ENCODE data around the gene ROCK2. TPM values are rescaled to one million over a fixed set of nuclear protein-coding genes. Genes with fewer than 3 reads are reported as not detected.

Gene ROCK2
- total RNA-seq, 4 donors from 2014 or later, result 110 to 197 (median 155) TPM

DNA sequence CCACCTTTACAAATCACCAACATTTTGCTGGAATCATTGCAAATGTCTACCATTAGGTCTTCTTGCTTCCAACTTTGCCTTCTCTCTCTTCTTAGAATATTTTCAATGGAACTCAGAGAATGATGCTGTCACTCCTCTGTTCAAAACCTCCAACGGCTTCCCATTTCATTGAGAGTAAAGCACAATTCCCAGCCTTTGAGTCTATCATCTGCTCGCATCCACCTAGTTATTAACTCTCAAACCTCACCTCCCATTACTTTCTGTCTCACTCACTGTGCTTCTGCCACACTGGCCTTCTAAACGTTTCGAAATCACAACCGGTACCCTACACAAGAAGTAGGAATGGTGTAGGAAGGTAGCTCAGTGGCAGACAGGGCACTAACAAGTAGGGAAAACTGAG is 40.0 kb downstream of the ROCK2 start:
- TF ChIP-seq, protein P1, sequence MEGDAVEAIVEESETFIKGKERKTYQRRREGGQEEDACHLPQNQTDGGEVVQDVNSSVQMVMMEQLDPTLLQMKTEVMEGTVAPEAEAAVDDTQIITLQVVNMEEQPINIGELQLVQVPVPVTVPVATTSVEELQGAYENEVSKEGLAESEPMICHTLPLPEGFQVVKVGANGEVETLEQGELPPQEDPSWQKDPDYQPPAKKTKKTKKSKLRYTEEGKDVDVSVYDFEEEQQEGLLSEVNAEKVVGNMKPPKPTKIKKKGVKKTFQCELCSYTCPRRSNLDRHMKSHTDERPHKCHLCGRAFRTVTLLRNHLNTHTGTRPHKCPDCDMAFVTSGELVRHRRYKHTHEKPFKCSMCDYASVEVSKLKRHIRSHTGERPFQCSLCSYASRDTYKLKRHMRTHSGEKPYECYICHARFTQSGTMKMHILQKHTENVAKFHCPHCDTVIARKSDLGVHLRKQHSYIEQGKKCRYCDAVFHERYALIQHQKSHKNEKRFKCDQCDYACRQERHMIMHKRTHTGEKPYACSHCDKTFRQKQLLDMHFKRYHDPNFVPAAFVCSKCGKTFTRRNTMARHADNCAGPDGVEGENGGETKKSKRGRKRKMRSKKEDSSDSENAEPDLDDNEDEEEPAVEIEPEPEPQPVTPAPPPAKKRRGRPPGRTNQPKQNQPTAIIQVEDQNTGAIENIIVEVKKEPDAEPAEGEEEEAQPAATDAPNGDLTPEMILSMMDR (IDR thresholded peaks at IDR 0.05), result no peak
- no peak for ATAC-seq (ENCODE audit: low FRiP score)
- DNase-seq (ENCODE audit: low spot score), result no peak

DNA sequence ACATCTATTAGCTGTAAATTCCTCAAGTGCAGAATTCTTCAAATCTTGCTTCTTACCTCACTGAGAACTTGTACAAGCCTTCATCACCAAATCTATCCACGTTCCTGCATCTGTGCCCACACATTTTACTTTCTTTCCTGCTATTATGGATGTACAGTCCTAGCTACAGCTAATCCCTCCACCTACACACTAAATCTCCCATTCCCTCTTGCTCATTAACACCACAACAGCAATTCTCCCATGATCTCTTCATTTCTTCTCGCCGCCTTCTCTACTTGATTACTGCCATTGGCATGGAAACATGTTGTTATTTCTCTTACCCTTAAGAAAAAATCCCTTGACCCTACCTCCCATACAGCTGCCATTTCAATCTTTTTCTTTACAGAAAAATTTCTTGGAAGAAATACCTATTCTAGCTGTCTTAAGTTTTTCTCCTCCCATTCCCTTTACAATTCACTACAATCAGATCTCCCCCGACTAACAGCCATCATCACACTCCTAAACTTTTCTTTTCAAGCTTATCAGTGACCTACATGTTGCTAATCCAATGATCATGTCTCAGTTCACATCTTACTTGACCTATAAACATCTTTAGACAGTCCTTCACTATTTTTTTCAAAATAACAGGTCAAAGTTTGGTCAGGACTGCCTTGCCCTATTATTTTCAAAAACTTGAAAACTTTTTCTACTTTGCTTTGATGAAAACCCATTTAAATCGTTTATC is 41.0 kb downstream of the ROCK2 start:
- no peak for DNase-seq (ENCODE audit: low spot score)
- TF ChIP-seq, protein P1 (IDR thresholded peaks at IDR 0.05), result no peak
- ATAC-seq (ENCODE audit: low FRiP score), result no peak

DNA sequence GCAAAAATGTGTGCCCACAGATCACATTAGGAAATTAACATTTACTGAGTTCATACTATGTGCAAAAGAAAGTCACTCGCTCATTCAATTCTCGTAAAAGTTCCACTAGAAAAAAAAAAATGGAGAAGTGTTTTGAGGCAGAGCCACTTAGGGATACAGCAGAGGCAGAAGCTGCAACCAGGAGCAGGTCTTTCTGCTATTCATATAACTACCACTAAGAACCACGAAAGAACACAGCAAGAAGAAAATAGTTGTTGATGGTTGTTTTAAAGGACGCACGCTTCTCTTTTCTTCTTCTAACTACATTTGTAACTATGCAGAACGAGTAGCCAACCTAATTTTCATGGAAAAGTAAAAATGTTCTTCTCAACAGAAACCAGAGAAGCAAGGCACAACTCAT is 45.0 kb downstream of the ROCK2 start:
- TF ChIP-seq, protein P1 (IDR thresholded peaks at IDR 0.05), result no peak
- ATAC-seq (ENCODE audit: low FRiP score) (no peak), DNase-seq (ENCODE audit: low spot score) (no peak)

DNA sequence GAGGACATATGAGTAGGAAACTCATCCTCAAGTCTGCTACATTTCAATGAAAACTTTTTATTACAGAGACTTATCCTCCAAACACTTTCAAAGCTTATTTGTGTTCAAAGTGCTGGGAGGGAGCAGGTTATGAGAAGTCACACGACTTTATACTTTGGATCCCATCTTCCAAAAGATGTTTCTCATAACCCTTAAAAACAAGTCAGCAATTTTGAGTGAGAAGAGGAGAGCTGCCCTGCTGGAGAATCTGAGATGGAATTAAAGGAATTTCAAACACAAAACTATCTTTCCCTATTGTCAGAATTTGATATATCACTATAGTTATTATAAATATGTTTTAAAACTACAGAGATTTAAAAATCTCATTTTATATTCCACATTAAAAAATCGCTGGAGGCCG is 45.8 kb downstream of the ROCK2 start:
- ATAC-seq (ENCODE audit: low FRiP score) (no peak), DNase-seq (ENCODE audit: low spot score) (no peak)
- TF ChIP-seq, protein P1 (IDR thresholded peaks at IDR 0.05), result no peak

DNA sequence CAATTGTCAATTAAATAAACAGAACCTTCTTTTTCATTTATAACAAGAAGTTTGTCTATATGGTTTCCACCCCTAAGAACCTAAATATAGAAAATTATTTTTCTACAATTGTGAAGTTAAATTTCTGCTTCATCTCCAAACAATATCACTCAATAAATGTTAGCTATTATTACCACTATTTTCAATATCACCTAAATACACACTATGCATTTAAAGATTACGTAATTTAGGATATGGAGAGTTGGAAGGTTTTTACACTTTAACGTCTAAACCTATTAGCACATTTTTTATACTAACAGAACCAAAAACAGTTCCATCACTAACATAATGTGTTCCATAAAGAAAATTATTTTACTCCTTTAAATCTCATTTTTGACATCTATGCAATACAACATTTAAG is 48.0 kb downstream of the ROCK2 start:
- TF ChIP-seq, protein P1 (IDR thresholded peaks at IDR 0.05), result no peak
- ATAC-seq (ENCODE audit: low FRiP score) (no peak), DNase-seq (ENCODE audit: low spot score) (no peak)

DNA sequence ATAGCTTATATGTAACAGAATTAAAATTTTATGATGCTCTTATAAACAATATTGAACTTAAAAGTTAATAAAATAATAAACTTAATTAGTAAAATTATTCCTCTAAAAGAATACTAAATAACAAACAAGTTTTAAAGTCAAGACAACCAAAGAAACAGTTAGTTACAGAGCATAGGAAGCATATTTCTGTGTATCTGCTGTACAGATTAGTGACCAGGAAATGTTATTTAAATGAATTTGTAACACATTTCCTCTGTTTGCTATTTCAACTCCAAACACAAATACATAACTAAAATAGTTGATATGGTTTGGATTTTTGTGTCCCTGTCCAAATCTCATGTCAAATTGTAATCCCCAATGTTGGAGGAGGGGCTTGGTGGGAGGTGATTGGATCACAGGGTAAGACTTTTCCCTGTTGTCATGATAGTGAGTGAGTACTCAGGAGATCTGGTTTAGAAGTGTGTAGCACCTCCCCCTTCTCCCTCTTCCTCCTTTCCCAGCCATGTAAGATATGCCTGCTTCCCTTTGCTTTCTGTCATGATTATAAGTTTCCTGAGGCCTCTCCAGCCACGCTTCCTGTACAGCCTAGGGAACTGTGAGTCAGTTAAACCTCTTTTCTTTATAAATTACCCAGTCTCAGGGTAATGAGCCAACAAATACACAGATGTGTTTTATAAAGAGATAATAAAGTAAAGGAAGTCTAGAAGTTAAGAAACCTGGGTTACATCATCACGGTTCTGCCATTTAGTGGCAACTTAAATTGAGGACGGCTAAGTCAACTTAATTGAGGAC is 51.8 kb downstream of the ROCK2 start:
- no peak for DNase-seq (ENCODE audit: low spot score)
- TF ChIP-seq, protein P1 (IDR thresholded peaks at IDR 0.05), result no peak
- ATAC-seq (ENCODE audit: low FRiP score), result no peak

All from omental fat pad (tissue), 4 donors.